HG03432 (cell line): Measurements from ENCODE around the gene ZNF346.

ENCODE experiments used
- ATAC-seq: cut with Tn5 transposase; IDR thresholded peaks from one replicate; pipeline ENCODE4 v1.9.1; 2021; ENCODE audit warnings: mild to moderate bottlenecking, moderate library complexity; ENCODE audit not compliant: unreplicated experiment

The ZNF346 gene

DNA sequence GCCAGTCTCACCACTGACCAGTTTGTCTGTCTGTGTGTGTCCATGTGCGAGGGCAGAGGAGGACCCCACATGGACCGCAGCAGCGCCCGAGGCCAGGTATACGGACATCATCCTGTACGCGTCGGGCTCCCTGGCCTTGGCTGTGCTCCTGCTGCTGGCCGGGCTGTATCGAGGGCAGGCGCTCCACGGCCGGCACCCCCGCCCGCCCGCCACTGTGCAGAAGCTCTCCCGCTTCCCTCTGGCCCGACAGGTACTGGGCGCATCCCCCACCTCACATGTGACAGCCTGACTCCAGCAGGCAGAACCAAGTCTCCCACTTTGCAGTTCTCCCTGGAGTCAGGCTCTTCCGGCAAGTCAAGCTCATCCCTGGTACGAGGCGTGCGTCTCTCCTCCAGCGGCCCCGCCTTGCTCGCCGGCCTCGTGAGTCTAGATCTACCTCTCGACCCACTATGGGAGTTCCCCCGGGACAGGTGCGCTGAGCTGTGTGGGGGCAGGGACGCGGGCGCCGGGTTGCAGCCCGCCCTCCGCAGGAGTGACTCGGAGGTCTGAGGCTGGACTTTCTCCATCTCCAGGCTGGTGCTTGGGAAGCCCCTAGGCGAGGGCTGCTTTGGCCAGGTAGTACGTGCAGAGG lies 70.7 kb downstream of the ZNF346 start:
- ATAC-seq = no peak

DNA sequence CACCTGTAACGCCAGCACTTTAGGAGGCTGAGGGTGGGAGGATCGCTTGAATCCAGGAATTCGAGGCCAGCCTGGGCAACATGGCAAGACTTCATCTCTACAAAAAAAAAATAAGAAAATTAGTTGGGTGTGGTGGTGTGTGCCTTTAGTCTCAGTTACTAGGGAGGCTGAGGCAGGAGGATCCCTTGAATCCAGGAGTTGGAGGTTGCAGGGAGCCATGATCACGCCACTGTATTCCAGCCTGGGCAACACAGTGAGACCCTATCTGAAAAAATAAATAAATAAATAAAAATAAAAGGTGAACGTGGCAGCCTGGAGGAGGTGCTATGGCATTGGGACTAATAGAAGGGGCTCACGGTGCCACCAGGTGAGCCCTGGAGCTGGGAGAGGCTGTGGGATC lies 71.3 kb downstream of the ZNF346 start:
- ATAC-seq = no peak

DNA sequence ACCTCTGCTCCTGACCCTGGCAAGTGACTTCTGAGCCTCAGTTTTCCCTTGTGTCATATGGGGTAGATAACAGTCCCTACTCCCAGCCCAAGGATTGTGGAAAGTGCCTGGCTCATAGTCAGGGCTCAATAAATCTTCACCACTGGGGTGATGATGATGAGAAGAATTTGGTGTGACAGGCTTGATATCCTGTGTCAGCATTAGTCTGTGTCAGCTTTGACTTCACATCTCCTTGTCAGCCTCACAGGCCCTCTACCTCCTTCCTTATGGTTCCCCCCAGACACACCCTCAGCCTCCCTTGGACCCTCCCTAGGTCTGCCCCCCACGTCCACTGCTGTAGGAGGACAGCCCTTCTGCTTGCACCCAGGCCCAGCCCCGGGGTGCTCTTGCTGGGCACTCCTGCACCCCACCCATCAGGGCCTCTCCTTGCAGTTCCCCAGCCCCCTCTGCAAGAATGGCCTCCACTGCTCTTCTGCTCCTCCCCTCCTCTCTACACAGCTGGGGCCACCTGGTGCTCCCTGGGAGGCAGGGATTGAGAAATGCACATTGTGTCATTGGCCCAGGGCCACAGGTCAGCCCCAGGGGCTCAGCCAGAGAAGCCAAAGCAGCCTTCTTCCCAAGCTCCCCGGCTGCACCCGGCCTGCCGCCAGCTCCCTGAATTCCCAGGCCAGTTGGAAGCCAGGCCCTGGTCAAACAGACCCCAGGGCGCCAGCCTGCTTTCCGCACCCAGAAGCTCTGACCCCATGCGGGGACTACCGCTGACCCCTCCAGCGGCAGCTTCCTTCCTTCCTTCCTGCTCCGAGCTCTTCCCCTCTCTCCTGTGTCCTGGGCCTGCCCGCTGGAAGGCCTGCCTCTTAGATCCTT lies 72.0 kb downstream of the ZNF346 start:
- no peak for ATAC-seq

DNA sequence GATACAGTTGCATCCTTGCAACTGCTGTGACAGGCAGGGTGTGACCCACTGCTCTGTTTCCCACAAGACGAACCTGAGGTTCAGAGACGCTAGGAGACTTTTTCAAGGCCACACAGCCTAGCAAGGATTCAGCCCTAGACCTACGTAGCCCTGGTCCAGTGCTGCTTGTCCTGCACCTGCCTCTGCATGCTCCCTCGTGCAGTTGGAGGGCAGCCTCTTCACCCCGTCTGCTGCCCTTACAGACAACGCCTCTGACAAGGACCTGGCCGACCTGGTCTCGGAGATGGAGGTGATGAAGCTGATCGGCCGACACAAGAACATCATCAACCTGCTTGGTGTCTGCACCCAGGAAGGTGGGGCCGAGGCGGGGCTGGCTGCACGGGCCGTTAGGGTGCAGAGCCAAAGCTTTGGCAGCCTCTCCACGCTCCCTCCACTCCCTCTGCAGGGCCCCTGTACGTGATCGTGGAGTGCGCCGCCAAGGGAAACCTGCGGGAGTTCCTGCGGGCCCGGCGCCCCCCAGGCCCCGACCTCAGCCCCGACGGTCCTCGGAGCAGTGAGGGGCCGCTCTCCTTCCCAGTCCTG lies 72.7 kb downstream of the ZNF346 start:
- ATAC-seq = no peak

DNA sequence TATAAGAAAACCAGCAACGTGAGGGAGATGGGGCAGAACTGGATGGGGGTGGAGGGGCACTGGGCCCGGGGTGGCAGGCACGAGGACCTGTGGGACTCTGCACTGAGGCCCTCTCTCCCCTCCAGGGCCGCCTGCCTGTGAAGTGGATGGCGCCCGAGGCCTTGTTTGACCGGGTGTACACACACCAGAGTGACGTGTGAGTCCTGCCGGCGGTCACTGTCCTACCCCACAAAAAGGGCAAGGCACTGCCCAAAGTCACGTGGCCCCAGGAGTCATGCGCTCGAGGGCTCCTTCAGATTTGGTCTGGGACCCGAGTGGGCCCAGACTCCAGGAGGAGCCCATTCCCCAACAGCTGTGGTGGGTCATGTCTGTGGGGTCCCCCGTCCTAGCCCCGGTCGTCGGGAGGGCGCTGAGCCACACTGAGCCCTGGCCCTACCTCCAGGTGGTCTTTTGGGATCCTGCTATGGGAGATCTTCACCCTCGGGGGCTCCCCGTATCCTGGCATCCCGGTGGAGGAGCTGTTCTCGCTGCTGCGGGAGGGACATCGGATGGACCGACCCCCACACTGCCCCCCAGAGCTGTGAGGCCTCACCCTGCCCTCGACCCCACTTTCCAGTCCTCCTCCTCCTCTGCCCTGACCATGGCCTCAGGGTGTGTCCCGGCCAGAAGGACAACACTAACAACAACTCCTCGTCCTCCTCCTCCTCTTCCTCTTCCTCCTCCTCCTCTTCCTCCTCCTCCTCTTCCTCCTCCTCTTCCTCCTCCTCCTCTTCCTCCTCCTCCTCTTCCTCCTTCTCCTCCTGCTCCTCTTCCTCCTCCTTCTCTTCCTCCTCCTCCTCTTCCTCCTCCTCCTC lies 73.9 kb downstream of the ZNF346 start:
- ATAC-seq = no peak

GRCh38 chr5:177097016-177097985 lies 74.8 kb downstream of the ZNF346 start:
- ATAC-seq = no peak

DNA sequence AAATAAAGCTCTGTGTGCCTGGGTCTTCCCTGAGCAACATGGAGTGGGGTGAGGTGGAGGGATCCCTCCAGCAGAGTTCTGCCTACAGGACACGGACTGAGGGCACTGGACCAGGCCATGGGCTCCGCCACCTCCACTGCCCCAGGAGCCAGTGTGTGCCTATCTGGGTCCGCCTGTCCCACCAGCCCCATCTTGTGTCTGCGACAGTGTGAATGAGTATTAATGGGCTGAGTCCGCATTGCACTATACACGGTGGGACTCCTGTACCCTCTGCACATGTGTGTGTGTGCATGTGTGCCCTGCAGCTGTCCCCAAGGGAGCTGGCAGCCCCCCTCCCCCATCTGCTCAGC lies 75.6 kb downstream of the ZNF346 start:
- ATAC-seq = no peak

- ATAC-seq = no peak
Measured at GRCh38 chr5:177098470-177099141, 76.1 kb downstream of the ZNF346 start.

GRCh38 chr5:177099422-177100093 lies 77.1 kb downstream of the ZNF346 start:
- no peak for ATAC-seq

GRCh38 chr5:177100714-177101121 lies 78.2 kb downstream of the ZNF346 start:
- ATAC-seq = no peak

GRCh38 chr5:177103523-177104253 lies 81.2 kb downstream of the ZNF346 start:
- ATAC-seq = no peak

GRCh38 chr5:177105691-177106476 lies 83.4 kb downstream of the ZNF346 start:
- no peak for ATAC-seq

- ATAC-seq = no peak
Measured at GRCh38 chr5:177107159-177107558, 84.7 kb downstream of the ZNF346 start.

DNA sequence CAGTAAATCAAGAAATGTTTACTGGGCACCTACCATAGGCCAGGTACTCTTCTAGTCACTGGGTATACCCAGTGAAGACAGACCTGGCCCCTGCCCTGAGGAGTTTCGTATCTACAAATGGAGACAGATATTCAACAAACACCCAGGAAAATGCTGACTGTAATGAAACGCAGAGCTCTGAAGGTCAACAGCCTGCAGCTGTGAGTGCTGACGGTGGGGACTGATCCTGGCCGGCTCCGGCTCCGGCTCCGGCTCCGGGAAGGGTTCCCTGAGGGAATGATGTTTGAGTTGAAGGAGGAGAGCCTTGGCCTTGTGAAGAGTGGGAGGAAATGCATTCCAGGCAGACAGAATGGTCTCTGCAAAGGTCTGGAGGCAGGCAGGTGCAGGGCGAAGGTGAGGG lies 87.3 kb downstream of the ZNF346 start:
- ATAC-seq = no peak

DNA sequence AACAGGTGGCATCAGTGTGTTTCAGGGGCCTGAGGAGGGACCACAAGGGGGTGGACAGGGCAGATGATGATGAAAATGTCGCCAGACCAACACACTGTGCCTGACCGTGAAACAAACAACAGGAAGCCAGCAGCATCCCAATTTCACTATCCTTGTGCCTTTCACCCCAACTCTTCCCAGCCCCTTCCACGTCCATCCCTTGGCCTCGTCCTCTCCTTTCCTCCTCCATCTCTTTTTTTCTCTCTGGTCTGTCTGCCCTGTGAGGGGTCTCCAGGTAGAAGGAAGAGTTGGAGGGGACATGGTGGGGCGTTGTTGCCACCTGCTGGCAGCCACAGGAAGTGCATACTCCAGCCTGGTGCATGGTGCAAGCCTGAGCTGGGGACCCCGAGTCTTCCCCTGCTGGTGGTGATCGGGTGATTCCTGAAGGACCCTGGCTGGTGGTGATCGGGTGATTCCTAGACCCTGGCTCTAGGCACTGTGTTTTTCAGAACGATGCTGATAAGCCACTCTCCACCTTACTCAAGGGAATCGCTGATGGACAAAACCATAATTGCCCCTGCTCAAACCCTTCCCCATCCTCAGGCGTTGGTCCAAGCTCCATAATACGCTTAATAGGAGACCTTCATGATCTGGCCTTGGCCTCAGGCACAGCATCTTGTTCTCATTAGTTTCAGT lies 89.4 kb downstream of the ZNF346 start:
- no peak for ATAC-seq

DNA sequence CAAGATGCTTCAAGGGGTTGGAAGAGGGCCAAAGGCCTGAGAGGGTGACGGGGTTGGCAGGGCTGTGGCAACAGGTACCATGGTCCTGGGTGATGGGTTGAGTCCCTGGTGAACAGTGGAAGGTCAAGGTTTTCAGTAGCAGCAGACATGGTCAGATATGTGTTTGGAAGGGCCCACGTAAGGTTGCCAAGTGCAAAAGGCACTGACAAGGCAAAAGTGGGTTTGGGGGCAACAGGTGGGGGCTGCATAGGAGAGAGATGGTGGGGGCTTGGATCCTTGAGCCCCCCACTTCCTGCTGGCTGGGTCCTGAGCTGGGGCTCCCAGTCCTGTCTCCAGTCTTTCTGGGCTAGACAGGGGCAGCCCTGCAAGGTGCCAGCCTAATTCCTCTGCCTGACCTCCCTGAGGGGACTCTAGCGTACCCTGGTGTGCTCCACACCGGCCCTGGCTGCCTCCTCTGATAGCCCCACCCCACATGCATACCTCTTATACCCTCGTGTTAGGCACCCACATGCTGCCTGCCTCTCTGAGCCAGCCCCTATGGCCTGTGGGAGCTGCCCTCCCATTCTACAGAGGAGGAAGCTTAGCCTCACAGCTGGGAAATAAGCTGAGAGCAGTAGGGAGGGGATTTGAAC lies 90.2 kb downstream of the ZNF346 start:
- no peak for ATAC-seq
